Anterior cingulate cortex (tissue), 58 donors: Measurements from ENCODE around the gene PLEKHH1.

Experiments
- DNase-seq, 58 donors: peaks; one replicate each; lab custom pipeline; 2025; lab: John Stamatoyannopoulos, UW

Gene PLEKHH1

GRCh38 chr14:67559639-67560038 lies 26.5 kb downstream of the PLEKHH1 start:
- DNase-seq: no peak

GRCh38 chr14:67562025-67562775 lies 29.1 kb downstream of the PLEKHH1 start:
- DNase-seq: no peak

GRCh38 chr14:67562776-67563150 lies 29.7 kb downstream of the PLEKHH1 start:
- DNase-seq: no peak

DNA sequence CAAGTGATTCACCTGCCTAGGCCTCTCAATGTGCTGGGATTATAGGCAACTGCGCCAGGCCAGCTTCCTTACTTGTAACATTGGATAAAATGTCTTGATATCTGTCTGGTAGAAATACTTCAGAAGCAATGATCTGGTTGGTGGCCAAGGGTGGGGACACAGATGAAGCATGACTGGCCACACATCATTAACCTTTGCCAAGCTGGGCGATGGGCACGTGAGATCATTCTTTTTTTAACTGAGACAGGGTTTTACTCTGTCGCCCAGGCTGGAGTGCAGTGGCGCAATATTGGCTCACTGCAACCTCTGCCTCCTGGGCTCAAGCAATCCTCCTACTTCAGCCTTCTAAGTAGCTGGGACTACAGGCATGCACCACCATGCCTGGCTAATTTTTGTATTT lies 31.1 kb downstream of the PLEKHH1 start:
- DNase-seq: no peak

DNA sequence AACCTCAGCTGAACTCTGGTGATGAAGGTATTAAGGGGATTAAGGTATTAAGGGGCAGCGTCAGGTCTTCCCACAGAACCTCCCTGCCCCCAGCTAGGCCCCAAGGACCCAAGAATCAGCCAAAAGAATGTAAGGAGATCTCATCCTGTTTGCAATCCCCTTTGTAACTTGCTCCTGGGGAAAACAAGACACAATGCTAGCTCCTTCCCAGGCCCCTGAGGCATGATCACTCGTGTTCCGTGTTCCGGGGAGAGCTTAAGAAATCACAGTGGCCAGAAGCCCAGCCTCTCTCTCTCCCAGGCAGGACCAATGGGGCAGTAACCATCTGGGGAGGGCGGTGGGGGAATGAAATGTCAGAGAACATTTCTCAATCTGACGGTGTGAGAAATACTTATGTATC lies 33.8 kb downstream of the PLEKHH1 start:
- peak in 9 of 58 donors; percentile 12 to 72 (median 34) for DNase-seq

- no peak for DNase-seq
These were observed 34.6 kb downstream of the PLEKHH1 start for GRCh38 chr14:67567654-67568053.

DNA sequence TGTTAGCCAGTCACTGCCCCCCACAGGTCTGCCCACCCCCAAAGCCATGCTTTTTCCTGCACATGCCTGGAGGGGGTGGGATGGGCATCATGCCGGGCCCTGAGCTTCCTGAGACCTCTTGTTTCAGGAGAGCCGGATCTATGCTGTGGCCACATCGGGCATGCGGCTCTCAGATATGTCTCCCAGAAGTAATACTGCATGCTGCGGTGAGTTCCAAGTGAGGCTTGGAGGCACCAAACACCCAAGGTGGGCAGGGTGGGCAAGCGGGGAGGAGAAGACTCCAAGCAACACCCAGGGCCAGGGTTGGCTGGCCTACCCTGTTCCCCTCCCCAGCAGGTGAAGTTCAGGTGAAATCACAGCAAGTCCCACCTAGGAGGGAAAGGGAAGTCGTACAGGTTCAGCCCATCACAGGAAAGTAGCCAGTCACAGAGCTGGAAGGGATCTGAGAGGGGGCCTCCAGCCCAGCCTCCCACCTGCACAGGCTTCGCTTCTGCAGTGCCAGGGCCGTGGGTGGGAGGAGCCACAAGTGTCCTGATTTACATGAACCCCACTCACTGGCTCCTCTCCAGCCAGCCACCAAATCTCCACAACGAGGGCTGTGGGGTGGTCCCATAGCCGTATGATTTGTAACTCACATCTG lies 36.0 kb downstream of the PLEKHH1 start:
- DNase-seq: no peak

DNA sequence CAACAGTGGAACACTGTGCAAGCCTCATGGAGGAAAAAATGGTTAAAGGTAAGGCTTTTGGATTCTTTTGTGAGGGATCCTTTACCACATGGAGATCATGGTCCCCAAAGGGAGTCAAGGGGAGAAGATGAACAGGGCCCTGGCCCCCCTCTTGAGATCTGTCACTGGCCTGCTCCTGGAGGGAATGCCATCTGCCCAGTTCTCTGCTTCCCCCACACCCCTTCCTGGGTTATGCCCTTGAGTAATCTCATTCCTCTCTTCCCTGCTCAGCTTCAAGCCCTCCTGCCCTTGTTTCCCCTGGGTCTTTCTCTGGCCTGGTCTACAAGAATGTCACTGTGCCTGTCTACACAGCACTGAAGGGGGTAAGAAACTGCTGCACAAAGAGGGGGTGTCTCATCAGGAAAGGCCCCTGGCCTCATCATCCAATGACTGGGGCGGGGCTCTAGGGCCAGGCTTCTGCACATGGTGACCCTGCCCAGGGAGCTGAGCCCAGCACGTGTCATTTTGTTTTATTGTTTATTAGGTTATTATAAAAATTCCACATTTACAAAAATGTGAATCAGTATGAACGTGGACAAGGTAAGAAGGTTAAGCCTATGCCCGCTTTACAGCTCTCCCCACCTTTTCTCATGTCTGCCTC lies 36.7 kb downstream of the PLEKHH1 start:
- DNase-seq: no peak

GRCh38 chr14:67570453-67570852 lies 37.4 kb downstream of the PLEKHH1 start:
- no peak for DNase-seq

DNA sequence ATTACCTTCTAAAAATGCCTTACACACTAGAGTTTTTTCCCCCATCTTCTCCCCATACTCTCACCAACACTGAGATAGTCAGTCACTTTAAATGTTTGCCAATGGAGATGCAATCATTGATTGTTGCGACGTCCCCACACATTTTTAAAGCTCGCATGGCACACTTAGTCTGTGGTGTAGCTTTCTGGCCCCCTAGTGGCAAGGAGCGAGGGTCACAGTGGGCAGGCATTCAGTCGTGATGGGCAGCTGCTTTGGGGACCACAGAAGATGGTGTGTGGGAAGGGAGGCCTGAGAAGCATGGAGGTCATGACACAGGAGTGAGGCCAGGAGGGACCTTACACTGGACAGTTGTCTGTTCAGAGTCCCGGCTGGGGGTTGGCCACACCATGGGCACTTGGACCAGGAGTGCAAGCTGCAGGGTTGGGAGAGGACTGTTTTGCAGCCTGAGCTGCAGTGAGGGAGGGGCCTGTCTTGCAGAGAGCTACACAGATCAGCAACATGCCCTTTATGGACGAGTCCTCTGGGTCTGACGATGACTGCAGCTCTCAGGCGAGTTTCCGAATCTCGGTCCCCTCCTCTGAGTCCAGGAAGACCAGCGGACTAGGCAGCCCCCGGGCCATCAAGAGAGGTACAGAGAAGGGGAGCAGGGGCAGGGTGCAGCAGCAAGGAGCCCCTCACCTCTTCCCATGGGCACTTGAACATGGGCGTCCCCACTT lies 38.3 kb downstream of the PLEKHH1 start:
- peak in 48 of 58 donors; percentile 13 to 72 (median 42) for DNase-seq

DNA sequence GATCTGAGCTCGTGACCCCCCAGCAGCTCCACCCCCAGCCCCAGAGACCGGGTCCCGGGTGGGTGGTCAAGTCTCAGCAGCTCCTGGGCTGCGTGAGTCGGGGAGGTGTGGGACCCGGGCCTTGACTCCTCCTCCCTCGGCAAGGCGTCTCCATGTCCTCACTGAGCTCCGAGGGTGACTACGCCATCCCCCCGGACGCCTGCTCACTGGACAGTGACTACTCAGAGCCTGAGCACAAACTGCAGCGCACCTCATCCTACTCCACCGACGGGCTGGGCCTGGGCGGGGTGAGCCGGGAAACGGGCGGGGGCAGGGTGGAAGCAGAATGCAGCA lies 38.9 kb downstream of the PLEKHH1 start:
- DNase-seq: no peak

GRCh38 chr14:67572608-67573007 lies 39.5 kb downstream of the PLEKHH1 start:
- no peak for DNase-seq

DNA sequence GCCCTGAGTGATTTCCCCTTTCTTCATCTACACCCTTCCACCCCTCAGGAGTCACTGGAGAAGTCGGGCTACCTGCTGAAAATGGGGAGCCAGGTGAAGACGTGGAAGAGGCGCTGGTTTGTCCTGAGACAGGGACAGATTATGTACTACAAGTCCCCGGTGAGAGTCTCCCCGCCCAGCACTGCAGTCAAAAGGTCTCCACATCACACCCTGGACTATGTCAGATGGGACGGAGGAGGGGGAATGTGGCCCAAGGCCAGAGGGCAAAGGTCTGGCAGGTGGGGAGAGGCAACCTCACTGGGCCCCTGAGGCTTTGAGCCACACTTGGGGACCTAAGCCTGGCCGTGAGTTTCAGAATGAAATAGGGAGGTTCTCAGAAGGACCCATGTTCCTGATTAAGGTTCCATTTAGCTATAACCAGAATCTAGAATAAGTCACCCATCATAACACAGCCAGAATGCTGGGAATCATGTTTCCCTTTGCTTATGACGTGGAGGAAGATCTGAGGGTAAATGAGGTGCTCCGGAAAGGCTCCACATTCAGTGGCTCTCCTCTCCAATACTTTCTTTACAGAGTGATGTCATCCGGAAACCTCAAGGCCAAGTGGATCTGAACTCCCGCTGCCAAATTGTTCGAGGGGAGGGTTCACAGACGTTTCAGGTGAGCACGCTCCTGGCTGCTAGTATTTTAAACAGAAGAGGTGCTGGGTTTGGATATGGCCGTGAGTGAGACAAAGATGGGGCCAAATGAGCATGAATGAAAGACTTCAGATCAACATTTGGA lies 40.3 kb downstream of the PLEKHH1 start:
- no peak for DNase-seq

DNA sequence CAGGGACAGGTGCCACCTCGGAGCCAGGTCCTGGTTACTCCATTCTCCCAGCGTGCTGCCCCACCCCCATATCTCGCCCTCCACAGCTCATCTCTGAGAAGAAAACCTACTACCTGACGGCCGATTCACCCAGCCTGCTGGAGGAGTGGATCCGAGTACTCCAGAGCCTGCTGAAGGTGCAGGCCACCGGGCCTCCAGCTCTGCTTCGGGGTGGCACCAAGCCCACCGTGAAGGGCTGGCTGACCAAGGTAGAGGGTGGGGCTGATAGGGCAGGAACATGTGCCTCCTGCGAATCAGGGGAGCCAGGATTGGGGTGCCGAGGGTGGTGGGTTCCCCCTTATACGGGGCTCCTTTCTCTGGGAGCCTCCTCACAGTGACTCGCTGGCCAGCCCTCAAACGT lies 41.1 kb downstream of the PLEKHH1 start:
- no peak for DNase-seq

- DNase-seq: no peak
These were observed 41.7 kb downstream of the PLEKHH1 start for GRCh38 chr14:67574806-67575205.

DNA sequence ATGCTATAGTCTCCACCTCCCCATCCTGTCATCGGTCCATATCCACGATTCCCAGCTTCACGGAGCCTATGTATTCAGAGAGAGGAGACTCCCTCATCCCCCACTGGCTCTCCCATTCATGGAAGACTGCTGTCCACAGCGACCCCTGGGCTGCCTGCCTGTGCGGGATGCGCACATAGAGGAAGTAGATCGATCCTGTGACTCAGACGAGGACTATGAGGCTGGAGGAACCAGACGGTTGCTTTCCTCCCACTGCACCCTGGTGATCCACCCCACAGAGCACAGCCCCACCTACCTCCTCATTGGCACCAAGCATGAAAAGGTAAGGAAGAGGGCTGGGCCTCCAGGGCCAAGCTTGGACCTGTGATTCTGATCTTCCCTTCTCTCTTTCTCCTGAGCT lies 42.6 kb downstream of the PLEKHH1 start:
- DNase-seq: peak in 1 of 58 donors; percentile 15

DNA sequence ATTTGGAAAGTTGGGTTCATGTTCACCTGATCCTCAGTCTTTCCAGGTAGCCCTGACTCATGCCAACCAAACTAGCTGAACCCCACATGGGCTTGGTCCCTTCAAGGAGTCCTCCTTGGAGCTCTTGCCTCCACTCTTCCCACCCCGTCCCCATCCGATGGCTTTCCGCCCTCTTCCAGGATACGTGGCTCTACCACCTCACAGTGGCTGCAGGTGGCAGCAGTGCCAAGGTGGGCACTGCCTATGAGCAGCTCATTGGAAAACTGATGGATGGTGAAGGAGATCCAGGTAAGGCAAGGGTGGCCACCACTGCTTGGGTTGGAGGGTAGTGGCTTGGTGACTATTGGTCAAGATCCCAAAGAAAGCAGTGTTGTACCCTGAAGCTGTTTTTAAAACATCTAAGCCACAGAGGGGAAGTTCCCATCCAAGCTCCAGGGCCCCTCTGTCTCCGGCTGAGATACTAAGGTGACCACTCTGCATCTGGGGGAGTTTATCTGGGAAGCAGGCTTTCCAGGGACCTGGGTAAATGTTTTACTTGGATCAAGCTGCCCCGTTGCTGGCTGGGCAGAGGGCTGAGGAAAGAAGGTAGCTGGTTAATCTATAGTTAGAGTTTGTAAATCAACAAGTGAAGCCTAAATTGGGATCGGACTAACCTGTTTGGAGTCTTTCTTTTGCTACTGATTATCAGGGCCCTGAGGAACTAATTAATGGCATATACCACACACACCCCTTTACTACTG lies 43.3 kb downstream of the PLEKHH1 start:
- no peak for DNase-seq

- DNase-seq: no peak
These were observed 44.2 kb downstream of the PLEKHH1 start for GRCh38 chr14:67577181-67577808.
